ENCODE data around the gene TFPT.

GRCh38 chr19:54160854-54161253 lies 45.4 kb upstream of the TFPT start:
- no peak for TF ChIP-seq CTCF (IDR thresholded peaks at IDR 0.05)
- TF ChIP-seq ZFX (IDR thresholded peaks at IDR 0.05; ENCODE audit: borderline replicate concordance) = no peak
